HK-2 (cell line): ENCODE results near the gene CXorf38.
A peak's percentile ranks its signal among the peaks of the same experiment; 100 is the strongest.

Experiments
- DNase-seq: peaks from one replicate; pipeline ENCODE4 v3.0.0-alpha.2; 2018; ENCODE audit not compliant: unreplicated experiment

CXorf38 gene

DNA sequence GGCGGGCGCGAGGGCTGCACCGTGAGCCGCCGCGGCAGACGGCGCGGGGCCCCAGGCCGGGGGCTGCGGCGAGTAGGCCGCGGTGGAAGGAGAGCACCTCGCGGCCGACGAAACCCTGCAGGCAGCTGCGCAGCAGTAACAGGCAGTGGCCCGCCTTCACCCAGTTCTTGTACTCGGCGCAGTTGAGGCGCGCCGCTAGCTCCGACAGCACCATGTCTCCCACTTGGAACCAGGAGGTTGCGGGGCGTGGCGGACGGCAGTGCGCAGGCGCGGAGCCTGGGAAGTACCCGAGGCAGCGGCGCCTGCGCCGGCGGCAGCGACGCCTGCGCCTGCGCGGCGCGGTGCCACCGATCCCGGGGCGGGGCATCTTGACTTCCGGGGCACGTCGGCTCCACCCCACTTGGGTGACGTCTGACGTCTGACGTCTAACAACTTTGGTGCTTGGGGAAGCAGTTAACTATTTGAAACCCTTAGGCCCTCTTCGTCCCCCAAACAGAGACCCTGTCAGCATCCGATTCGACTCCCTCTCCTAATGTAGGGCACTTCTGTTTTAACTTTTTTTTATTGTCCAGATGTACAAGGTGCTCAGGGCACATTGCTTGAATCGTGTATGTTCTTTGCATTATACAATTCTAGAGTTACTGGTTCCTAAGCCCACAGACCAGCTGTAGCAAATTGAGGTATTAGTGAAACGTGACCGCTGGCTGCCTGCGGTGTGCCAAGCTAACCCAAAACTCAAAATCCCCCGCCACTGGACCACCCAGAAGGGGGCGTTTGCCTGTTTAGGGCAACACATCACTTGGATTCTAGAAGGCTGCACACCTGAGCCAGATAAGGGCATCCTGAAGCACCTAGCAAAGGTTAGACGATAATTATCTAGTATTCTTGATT lies at the start of gene CXorf38:
Gene CXorf38 (minus strand): TSS at position 255 of the 891 bp plus-strand sequence. CDS start 41 bp downstream, at position 214.
- peak; percentile 88 for DNase-seq

DNA sequence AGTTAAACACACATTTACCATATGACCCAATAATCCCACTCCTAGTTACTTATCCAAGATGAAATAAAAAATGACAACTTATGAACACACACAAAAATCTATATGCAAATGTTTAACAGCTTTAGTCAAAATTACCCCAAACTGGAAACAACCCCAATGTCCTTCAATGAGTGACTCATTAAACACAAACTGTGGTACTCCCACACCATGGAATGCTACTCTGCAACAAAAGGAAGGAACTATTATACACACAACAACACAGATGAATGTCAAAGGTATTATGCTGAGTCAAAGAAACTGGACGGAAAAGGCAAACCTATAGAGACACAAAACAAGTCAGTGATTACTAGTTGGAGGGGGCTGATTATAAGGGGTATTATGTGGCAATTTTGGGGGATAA lies 47.4 kb upstream of the CXorf38 start:
- no peak for DNase-seq

GRCh38 chrX:40688929-40689328 lies 41.6 kb upstream of the CXorf38 start:
- no peak for DNase-seq

GRCh38 chrX:40687169-40687568 lies 39.8 kb upstream of the CXorf38 start:
- no peak for DNase-seq

- DNase-seq = no peak
Observed at GRCh38 chrX:40685362-40685918, 38.1 kb upstream of the CXorf38 start.

GRCh38 chrX:40684092-40684491 lies 36.7 kb upstream of the CXorf38 start:
- no peak for DNase-seq

- DNase-seq = no peak
Observed at GRCh38 chrX:40683245-40683644, 35.9 kb upstream of the CXorf38 start.

GRCh38 chrX:40671126-40671525 lies 23.8 kb upstream of the CXorf38 start:
- DNase-seq = no peak

GRCh38 chrX:40663880-40664630 lies 16.7 kb upstream of the CXorf38 start:
- DNase-seq = no peak

DNA sequence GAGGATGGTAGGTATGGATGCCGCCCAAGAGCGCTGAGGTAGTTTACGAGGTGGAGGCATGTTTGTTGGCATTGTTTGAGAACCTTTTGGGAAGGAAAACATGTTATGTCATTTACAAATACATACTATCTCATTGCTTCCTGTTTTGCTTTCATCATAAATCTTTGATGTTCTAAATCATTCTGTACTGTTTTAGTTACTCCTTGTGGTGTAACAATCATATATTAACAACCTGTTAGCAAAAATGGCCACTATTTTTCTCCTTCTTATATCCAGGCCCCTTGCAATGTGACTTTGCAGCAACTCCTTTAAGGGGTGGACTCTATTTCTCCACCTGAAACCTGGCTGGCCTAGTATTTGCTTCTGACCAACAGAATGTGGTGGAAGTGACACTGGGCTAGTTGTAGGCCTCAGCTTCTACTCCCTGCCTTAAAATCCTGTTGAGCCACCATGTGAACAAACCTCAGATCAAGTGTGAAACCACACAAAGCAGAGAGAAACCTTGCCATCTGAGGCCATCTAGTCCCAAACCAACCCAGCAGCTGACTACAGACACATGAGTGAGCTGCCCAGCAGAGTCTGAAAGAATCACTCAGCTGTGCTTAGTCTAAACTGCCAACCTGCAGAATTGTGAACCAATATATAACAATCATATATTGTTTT lies 15.8 kb upstream of the CXorf38 start:
- DNase-seq = no peak

- DNase-seq = no peak
Observed at GRCh38 chrX:40661489-40661888, 14.1 kb upstream of the CXorf38 start.

- no peak for DNase-seq
Observed at GRCh38 chrX:40660381-40660780, 13.0 kb upstream of the CXorf38 start.

GRCh38 chrX:40653535-40653934 lies 6.2 kb upstream of the CXorf38 start:
- no peak for DNase-seq

DNA sequence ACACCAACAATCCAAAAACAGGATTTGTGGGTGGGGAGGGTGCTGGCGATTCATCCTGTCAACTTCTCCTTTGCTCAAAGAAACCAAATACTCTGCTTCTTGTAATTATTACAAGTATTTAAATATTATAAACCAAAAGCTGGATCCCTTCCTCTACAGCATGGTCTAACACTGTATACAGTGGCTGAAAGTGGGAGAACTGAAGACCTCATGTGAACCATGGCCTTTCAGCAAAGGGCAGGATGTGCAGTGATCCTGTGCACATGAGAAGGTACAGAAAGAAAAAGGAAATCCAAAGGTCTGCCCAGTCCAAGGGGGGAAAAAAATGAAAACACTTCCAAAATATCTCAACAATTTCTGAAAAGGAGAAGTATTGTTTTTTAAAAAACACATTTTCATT lies 5.3 kb upstream of the CXorf38 start:
- no peak for DNase-seq

- DNase-seq = peak; percentile 55
Observed at GRCh38 chrX:40651620-40652223, 4.4 kb upstream of the CXorf38 start.

DNA sequence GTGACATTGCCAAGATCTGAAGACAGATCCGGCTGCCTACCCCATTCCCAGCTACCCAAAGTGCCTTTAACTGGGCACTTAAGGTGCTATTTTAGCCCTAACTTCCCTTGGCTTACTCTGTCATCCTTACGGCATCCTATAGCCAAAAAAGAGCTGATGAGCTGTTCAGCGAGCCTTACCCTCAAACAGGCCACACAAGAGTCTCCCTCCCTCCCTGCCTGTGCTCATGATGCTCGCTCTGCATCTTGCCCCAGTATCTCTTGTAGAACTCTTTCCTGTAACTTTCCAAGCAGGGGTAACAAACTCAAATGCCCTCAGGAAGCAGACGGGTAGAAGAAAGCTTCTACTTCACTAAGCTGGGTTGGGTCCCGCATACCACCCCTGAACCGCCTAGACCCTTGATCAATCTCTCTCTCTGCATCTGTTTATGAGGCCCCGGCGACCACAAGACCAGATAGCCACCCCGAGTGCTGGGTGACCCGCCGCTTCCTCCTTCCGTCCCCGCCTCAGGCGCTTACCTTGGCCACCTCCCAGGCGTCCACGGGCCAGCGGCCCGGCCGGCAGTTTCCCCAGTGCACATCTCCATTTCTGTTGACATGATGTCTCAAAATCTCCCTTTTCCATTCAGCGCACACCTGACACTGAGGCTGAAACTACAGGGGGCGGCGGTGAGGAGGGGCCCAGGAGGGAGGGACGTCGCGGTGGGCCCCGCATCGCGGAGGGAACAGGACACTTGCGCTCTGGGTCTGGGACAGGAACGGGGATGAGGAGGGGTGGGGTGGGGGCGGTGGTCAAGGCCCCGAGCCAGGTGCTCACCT lies 663 bp downstream of the CXorf38 start:
- DNase-seq = peak; percentile 49

DNA sequence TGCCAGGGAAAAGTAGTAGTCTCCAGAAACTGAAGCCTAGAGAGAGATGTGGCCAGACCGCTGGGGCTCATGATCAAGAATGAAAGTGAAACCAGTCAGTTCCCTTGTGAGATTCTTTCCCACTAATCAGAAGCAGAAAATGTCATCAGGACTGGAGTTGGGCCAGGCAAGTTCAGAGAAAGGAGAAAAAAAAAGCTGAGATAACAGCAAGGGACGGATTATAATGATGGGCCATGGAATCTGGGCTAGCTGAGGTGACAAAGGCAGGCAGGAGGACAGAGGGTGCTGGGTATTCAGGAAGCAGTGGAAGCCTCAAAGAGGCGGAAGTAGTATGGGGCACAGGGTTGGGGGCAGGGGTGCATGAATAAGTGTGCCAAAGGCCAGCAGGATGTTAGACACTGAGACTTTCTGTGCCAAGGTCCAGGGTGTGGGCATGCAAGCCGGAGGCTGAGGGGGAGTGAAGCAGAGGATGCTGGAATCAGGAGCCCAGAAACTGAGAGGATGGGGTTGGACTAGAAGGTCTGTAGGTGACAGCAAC lies 2.5 kb downstream of the CXorf38 start:
- DNase-seq = peak; percentile 40

DNA sequence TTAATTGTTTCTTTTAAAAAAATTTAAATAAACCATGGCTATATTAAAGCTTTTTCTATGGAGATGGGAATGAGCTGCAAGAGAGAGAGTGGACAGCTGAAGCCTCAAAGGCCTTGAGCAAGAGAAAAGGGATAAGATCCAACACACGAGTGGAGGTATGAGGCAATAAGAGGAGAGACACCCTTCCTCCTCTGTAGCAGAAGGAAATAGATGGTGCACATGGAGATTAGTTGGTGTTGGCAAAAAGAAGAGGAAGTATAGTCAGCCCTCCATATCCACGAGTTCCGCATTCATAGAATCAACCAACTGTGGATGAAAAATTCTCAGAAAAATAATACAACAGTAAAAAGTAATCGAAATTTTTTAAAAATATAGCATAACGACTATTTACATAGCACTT lies 3.2 kb downstream of the CXorf38 start:
- DNase-seq = no peak

GRCh38 chrX:40637687-40638086 lies 9.7 kb downstream of the CXorf38 start:
- no peak for DNase-seq

DNA sequence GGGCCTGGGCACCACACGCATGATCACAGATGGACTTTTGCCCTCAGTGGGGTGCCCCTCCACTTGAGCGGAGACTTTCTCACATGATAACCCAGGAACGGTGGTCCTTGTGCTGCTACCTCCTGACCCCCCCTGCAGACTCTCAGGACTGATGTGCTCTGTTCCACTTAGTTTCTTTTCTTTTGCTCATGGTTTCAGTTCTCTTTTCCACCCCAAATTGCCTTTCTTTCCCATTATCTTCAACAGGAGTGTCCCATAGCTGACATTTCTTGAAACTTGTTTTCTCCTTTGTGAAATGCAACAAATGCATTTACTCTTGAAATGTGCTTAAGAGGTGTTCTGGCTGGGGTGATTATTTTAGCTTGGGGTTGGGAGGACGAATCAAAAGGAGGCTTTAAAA lies 15.2 kb downstream of the CXorf38 start:
- no peak for DNase-seq

- no peak for DNase-seq
Observed at GRCh38 chrX:40628506-40628905, 18.9 kb downstream of the CXorf38 start.
